GM19025 (cell line): Measurements from ENCODE around the gene STPG3.

Source experiments
- ATAC-seq: cut with Tn5 transposase; IDR thresholded peaks from one replicate; pipeline ENCODE4 v1.9.1; 2021; ENCODE audit warnings: mild to moderate bottlenecking, low read depth, moderate library complexity; ENCODE audit not compliant: unreplicated experiment

The STPG3 gene

GRCh38 chr9:137251194-137251461 lies at the start of gene STPG3:
Gene STPG3 (plus strand): TSS chr9:137251286. CDS start chr9:137251287, 1 bp downstream.
- no peak for ATAC-seq

- no peak for ATAC-seq
Measured at GRCh38 chr9:137202966-137203365, 48.1 kb upstream of the STPG3 start.

GRCh38 chr9:137204731-137205125 lies 46.4 kb upstream of the STPG3 start:
- no peak for ATAC-seq

- ATAC-seq, result peak; percentile 38
Measured at GRCh38 chr9:137205126-137206069, 45.7 kb upstream of the STPG3 start, which contains the start of the genes NDOR1 and TMEM203. Gene NDOR1 (plus strand): TSS chr9:137205700. CDS start chr9:137205778, 78 bp downstream. Gene TMEM203 (minus strand): TSS chr9:137205648. CDS start chr9:137205414, 234 bp downstream.

GRCh38 chr9:137206602-137207001 lies 44.5 kb upstream of the STPG3 start:
- no peak for ATAC-seq

GRCh38 chr9:137211532-137211931 lies 39.6 kb upstream of the STPG3 start:
- no peak for ATAC-seq

GRCh38 chr9:137212520-137212919 lies 38.6 kb upstream of the STPG3 start:
- ATAC-seq, result no peak

GRCh38 chr9:137213160-137214060 lies 37.7 kb upstream of the STPG3 start:
- no peak for ATAC-seq

GRCh38 chr9:137214620-137215019 lies 36.5 kb upstream of the STPG3 start:
- ATAC-seq, result no peak

GRCh38 chr9:137215196-137215986 lies 35.7 kb upstream of the STPG3 start:
- no peak for ATAC-seq

GRCh38 chr9:137216188-137216965 lies 34.7 kb upstream of the STPG3 start:
- no peak for ATAC-seq

GRCh38 chr9:137217276-137218211 lies 33.5 kb upstream of the STPG3 start:
- ATAC-seq, result no peak

- ATAC-seq, result no peak
Measured at GRCh38 chr9:137218212-137218753, 32.8 kb upstream of the STPG3 start.

GRCh38 chr9:137218754-137219271 lies 32.3 kb upstream of the STPG3 start:
- no peak for ATAC-seq

GRCh38 chr9:137219757-137220316 lies 31.2 kb upstream of the STPG3 start:
- no peak for ATAC-seq

GRCh38 chr9:137220317-137221094 lies 30.6 kb upstream of the STPG3 start:
- no peak for ATAC-seq

GRCh38 chr9:137221095-137221505 lies 30.0 kb upstream of the STPG3 start:
- no peak for ATAC-seq
